ENCODE measurements around the gene GTPBP1.

GTPBP1 gene

GRCh38 chr22:38727530-38728451 is 22.0 kb downstream of the GTPBP1 start:
- no peak for DNase-seq

GRCh38 chr22:38728871-38729796 is 23.4 kb downstream of the GTPBP1 start:
- DNase-seq: no peak

- DNase-seq: no peak
These were observed 24.2 kb downstream of the GTPBP1 start for GRCh38 chr22:38729946-38730345.

GRCh38 chr22:38730411-38730871 is 24.7 kb downstream of the GTPBP1 start:
- DNase-seq: no peak

- DNase-seq: no peak
These were observed 26.0 kb downstream of the GTPBP1 start for GRCh38 chr22:38731703-38732161.

- no peak for DNase-seq
These were observed 26.6 kb downstream of the GTPBP1 start for GRCh38 chr22:38732251-38732815.

GRCh38 chr22:38733329-38733723 is 27.6 kb downstream of the GTPBP1 start:
- no peak for DNase-seq

GRCh38 chr22:38733724-38734381 is 28.1 kb downstream of the GTPBP1 start:
- DNase-seq: no peak

GRCh38 chr22:38734421-38735100 is 28.8 kb downstream of the GTPBP1 start:
- no peak for DNase-seq

GRCh38 chr22:38735126-38735464 is 29.4 kb downstream of the GTPBP1 start:
- no peak for DNase-seq

- DNase-seq: no peak
These were observed 29.9 kb downstream of the GTPBP1 start for GRCh38 chr22:38735465-38736256.

- no peak for DNase-seq
These were observed 30.5 kb downstream of the GTPBP1 start for GRCh38 chr22:38736257-38736570.

- no peak for DNase-seq
These were observed 31.7 kb downstream of the GTPBP1 start for GRCh38 chr22:38737302-38738060.

- no peak for DNase-seq
These were observed 32.8 kb downstream of the GTPBP1 start for GRCh38 chr22:38738475-38739070.

GRCh38 chr22:38739300-38740055 is 33.7 kb downstream of the GTPBP1 start:
- DNase-seq: no peak

- no peak for DNase-seq
These were observed 34.5 kb downstream of the GTPBP1 start for GRCh38 chr22:38740116-38740723.

- DNase-seq: no peak
These were observed 35.0 kb downstream of the GTPBP1 start for GRCh38 chr22:38740754-38741153.

- no peak for DNase-seq
These were observed 35.4 kb downstream of the GTPBP1 start for GRCh38 chr22:38741166-38741565.

- DNase-seq: no peak
These were observed 35.8 kb downstream of the GTPBP1 start for GRCh38 chr22:38741576-38741975.

All from cortex of kidney (tissue), 1 donor.